Embryonic facial prominence (tissue), 1 donor: ENCODE data around the gene PRTG.
"Not testable (repeated sequence)": the region's sequence is repeated elsewhere in the genome, so short reads cannot be mapped to it uniquely, and the experiment has no call there.

Source experiments
- DNase-seq: peaks from one replicate; pipeline ENCODE4 v3.0.0-alpha.2; 2016; ENCODE audit errors: extremely low spot score

PRTG gene

DNA sequence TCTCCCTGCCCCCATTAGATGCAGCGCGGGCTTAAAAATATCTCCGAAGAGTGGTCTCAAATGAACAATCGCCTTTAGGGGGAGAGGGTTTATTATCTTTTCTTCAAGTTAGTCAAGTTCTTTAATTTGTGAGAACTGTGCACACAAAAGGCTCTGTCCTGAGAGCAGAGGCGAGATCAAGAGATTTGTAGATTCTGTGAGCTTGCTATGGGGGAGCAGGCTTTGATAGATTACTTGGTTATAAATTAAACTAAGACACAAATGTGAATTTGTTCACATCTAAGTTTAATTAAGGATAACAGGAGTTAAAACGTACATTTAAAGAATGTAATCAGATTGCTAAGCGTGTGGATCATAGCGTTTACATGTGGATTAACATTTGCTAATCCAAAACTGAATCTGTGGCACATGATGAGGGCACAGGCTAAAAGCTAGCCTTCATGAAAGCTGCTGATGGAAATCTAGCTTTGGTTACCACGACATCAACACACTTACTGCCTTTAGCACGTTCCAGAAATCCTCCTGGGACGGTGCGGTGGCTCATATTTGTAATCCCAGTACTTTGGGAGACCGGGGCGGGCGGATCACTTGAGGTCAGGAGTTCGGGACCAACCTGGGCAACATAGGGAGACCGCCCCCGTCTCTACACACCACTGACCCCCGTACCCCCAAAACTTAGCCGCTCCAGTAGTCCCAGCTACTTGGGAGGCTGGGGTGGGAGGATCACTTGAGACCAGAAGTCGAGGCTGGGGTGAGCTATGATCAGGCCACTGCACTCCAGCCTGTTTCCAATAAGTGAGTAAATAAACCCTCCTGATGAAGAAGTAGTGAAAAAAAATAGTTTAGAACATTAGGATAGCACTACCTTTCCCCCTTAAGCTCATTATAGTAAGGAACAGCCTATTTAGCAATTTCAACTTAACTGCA lies 1.0 kb upstream of the PRTG start:
- DNase-seq = no peak

- DNase-seq = peak; percentile 55
Observed at GRCh38 chr15:55742498-55742926, 440 bp downstream of the PRTG start.

- DNase-seq = no peak
Observed at GRCh38 chr15:55741833-55742497, 987 bp downstream of the PRTG start.

GRCh38 chr15:55740981-55741832 lies 1.7 kb downstream of the PRTG start:
- DNase-seq = no peak

DNA sequence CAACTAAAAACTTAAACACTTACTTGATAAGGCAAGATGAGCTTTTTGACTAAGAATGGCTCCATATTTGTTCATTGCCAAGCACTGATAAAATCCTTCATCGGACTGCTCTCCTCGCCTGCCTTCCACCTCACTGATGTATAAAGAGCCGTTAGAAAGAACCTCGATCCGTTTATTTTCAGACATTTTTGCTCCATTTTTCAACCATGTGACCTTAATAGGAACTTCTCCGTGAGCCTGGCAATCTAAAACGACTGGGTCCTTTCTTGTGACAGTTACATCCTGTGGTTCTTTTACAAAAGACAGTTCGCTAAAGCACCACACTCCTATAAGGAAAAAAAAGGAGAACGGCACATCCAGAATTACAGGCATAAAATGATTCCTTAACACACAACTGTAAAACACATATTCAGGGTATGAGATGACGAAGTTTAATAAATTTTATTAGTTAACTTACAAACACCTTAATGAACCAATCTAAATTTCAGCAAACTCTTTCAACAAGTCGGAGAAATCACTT lies 2.5 kb downstream of the PRTG start:
- no peak for DNase-seq

DNA sequence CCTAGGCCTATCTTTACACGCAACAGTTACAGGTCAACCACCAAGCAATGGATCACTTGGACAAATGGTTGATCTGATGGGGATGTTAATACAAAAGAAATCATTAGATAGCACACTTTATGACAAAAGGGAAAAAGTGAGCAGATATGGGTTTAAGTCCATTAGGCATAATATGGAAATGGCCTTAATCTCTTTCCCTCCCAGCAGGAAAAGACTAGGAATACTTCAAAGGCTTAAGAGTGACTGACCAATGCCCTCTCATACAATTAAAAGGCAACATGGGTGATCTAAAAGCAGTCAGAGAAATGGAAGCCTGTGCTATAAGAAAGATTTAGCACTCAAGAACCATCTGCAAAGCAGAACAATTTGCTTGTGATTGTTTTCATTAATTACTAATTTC lies 3.3 kb downstream of the PRTG start:
- DNase-seq = no peak

DNA sequence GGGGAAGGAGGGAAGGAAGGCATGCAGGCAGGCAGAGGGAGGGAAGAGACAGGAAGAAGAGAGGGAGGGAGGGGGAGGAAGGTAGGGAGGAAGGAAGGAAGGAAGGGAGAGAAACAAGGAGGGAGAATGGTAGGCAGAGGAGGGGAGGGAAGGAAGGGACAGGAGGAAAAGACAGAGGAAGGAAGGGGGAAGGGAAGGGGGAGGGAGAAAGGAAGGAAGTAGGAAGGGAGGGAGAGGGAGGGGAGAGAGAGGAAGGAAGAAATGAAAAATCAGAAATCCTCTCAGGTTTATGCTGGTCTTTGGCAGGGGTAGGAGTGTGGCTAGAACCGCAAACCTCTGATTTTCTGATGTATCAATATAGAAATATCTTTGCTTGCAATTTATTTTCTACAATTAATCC lies 4.2 kb downstream of the PRTG start:
- DNase-seq = no peak

DNA sequence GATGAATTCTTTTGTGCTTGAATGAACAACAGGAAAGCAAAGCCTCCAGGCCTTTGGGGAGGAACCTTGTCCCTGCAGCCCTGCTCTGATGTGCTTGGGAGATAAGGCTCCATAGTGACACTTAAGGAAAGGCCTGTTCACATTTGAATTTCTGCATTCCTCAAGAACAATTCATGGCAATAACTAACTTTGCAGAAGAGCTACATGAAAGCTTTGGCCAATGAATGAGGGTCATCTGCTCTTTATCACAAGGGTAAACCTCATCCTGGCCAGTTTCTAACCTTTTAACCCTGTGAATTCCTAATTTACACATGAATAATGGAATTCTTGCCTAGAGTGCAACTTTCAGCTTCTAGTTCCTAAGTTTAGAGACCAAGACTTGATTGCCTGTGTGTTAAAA lies 5.6 kb downstream of the PRTG start:
- DNase-seq = no peak

DNA sequence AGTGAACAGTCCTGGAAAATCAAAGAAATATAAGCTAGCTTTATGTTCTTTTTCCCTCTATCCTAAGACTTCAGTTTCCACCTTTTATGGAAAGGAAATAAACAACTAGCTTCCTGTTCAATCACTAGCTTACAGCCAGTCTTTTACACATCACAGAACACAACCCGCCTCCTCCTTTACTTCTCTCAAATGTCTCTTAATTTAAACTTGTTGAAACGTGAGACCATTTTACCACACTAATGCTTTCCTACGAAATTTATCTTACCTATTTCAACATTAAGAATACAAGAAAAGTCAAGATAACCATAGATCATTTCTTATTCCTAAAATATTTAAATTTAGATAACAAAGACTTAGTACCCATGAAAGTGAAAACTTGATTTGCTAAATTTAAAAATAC lies 6.2 kb downstream of the PRTG start:
- no peak for DNase-seq

DNA sequence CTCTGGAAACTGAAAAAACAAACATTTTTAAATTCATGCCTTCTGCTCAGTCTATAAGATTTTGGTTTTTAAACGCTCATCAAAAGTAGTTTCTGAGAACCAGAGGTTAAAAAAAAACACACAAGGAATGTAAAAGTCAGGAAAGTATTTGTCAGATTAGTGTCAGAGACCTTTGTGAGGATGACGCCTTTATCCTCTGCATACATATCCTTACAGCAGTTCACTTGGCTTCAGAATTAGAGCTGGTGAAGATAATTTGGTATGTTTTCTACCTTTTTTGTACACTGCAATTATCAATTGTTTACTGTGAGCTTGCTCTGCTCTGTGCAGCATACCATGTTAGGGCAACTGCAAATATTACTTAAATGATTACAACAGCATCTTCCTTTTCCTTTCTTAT lies 8.3 kb downstream of the PRTG start:
- DNase-seq = no peak

DNA sequence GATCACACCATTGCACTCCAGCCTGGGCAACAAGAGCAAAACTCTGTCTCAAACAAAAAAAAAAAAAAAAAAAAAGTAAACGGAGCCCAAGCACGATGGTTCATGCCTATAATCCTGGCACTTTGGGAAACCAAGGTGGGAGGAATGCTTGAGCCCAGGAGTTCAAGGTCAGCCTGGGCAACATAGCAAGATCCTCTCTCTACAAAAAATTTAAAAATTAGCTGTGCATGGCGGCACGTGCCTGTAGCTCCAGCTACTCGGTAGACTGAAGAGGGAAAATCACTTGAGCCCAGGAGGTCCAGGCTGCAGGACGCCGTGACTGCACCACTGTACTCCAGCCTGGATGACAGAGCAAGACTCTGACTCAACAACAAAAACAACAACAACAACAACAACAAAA lies 9.5 kb downstream of the PRTG start:
- not testable (repeated sequence) for DNase-seq

DNA sequence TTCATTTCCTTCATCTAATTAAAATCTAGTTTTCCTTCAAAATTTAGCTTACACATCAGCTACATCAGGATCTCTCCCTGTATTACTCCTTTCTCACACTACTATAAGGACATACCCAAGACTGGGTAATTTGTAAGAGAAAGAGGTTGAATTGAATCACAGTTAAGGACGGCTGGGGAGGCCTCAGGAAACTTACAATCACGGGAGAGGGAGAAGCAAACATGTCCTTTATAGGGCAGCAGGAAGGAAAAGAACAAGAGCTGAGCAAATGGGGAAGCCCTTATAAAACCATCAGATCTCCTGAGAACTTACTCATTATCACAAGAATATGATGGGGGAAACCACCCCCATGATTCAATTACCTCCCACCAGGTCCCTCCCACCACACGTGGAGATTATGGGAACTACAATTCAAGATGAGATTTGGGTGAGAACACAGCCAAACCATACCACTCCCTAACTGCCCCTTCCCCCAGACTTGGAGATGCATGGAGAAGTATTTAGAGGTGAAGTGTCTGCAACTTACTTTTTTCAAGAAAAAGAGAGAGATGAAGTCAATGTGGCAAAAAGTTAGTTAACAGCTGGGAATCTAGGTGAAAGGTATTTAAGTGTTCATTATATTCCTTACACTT lies 21.3 kb downstream of the PRTG start:
- no peak for DNase-seq

DNA sequence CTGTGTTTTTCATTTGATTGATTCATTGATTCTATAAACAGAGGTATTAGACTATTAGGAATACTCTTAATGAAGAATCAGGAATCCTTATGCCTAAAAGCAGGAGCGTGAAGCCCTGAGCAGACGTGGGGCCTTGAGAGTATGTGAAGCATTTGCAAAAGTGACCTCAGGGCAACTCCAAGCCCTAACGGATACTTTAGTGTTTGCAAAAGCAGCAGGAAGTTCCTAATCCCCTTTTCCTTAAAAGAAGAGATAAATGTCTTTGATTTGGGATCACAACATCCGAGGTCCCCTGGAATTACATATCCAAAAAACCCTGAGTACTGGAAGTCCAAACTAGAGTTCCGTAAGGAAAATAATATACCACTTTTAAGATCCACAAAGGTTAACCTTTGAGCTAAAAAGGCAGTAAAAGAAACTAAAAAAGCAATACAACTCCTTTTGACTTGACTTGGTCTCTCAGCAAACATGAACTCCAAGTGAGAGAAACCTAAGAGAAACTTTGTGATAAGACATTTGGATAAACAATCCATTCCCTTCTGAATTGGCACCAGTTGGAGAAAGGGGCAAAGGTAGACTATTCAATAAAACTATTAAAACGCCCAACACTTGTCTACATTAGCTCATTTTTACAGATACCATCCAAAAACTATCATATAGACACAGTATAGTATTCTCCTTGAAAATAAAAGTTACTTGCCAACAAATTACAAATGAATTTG lies 27.4 kb downstream of the PRTG start:
- no peak for DNase-seq

DNA sequence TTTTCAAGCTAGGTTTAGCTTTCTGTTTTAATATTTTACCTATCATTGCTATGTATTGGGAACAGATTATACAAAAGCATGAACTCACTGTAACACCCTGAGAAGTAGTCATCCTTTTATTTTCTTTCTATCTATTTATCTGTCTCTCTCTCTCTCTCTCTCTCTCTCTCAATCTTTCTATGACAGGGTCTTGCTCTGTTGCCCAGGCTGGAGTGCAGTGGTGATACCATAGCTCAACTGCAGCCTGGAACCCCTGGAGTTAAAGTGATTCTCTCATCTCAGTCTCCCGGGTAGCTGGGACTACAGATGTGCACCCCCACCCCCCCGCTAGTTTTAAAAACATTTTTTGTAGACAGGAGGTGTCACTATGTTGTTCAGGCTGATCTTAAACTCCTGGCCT lies 28.9 kb downstream of the PRTG start:
- no peak for DNase-seq

DNA sequence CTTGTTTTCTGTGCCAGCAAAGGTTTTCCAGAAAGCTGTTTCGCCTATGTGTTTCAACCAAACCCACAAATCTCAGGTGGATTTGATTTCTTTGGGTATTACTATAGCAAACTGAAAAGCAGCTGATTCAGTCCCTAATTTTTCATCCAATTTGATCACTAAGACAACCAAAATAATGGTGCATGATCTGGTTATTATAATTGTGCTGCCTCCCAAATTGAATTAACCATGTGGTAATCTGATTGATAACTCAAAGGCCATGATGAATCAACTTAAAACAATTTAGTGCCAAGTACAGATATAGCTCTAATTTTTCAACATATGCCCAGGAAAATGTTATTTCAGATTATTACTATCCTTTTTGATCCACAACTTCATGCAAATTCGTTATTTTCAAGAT lies 30.6 kb downstream of the PRTG start:
- no peak for DNase-seq

- DNase-seq = no peak
Observed at GRCh38 chr15:55710286-55710685, 32.7 kb downstream of the PRTG start.

DNA sequence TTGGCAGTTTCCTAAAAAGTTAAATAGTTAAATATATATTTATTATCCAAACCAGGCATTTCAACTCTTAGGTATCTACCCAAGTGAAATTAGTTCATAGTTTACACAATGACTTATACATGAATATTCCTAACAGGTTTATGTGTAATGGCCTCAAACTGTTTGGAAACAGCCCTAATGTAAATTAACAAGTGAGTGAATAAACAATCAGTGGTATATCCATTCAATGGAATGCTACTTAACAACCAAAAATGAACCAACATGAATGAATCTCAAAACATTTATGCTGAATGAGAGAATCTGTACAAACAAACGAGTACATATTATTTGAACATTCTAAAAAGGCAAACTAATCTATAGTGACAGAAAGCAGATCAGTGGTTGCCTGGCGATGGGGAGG lies 33.5 kb downstream of the PRTG start:
- no peak for DNase-seq

- DNase-seq = no peak
Observed at GRCh38 chr15:55708720-55709119, 34.2 kb downstream of the PRTG start.

- DNase-seq = no peak
Observed at GRCh38 chr15:55707951-55708350, 35.0 kb downstream of the PRTG start.

- DNase-seq = no peak
Observed at GRCh38 chr15:55707518-55707917, 35.4 kb downstream of the PRTG start.

DNA sequence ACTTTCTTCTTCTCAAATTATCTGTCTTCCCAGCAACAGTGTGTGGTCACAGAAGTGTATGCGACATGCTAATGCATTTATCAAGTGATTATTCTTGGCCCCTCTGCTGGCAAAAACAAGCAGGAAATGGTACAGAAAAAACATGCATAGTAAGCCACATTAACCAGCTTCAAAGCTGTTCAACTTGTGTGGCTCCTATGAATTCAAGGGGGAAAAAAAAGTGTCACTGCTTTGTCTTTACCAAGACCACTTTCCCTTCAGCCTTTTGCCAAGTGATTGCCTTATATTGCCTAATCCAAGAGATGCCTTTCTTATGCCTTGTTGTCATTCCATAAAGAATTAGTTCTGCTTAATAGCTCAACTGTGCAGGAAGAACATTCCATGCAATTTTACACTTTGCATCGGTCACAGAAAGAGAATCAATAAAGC lies 39.1 kb downstream of the PRTG start:
- DNase-seq = no peak
